ENCODE results near the gene SOX10.

Gene SOX10

DNA sequence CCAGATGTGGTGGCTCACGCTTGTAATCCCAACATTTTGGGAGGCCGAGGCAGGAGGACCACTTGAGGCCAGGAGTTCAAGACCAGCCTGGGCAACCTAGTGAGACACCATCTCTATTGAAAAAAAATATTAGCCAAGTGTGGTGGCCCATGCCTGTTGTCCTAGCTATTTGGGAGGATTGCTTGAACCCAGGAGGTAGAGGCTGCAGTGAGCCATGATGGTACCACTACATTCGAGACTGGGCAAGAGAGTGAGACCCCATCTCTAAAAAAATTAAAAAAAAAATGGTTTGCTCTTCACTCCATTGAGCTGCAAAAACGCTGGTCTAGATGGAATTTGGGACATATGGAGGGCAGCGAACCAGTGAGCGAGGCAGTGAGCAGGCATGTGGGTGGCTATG is 21.6 kb upstream of the SOX10 start:
- DNase-seq (ENCODE audit: low spot score), result no peak
- ChIA-PET CTCF (no interaction called here), POLR2A (ENCODE audit: low non-redundant PET) (no interaction called here)
- TF ChIP-seq, protein P1, sequence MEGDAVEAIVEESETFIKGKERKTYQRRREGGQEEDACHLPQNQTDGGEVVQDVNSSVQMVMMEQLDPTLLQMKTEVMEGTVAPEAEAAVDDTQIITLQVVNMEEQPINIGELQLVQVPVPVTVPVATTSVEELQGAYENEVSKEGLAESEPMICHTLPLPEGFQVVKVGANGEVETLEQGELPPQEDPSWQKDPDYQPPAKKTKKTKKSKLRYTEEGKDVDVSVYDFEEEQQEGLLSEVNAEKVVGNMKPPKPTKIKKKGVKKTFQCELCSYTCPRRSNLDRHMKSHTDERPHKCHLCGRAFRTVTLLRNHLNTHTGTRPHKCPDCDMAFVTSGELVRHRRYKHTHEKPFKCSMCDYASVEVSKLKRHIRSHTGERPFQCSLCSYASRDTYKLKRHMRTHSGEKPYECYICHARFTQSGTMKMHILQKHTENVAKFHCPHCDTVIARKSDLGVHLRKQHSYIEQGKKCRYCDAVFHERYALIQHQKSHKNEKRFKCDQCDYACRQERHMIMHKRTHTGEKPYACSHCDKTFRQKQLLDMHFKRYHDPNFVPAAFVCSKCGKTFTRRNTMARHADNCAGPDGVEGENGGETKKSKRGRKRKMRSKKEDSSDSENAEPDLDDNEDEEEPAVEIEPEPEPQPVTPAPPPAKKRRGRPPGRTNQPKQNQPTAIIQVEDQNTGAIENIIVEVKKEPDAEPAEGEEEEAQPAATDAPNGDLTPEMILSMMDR (conservative IDR thresholded peaks at IDR 0.05; ENCODE audit: low read depth), result no peak
- no peak overlapping the region for H3K27ac ChIP-seq

DNA sequence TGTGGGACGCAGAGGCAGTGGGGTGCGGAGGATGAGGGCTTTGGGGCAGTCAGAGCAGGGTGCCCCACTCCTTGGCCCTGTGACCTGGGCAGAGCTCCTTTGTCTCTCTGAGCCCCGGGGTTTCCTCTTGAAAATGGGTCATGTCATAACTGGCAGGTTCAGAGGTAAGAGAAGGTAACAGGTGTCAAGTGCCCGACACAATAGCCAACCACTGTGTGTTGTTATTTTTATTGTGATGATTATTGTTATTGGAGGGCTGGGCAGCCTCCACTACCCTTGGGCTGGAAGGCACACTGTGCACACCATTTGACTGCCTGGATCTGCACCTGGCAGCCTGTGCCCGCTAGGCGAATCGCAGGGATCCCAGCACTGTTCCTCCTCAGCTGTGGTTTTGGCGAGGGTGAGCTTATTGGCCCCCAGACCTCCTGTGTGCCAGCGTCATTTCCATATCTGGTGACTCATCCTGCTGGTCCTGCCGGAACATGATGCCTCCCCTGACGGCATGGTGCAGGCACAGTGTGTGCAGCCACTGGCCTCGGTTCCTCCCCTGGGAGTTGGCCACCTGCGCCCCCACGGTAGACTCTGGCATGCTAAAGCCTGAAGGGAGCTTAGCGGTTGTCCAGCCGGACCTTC is 15.4 kb upstream of the SOX10 start:
- TF ChIP-seq, protein P1 (conservative IDR thresholded peaks at IDR 0.05; ENCODE audit: low read depth), result no peak; the same call in 1 of the 2 replicates
- ChIA-PET POLR2A (ENCODE audit: low non-redundant PET) (no interaction called here), CTCF (interaction anchor here (0.5 kb wide), 1 partner anchor 461 kb away, joined by 3 read pairs; no protein-coding TSS in a partner anchor)
- peak overlapping the region; percentile 94 for H3K27ac ChIP-seq
- peak; percentile 91 for DNase-seq (ENCODE audit: low spot score)

DNA sequence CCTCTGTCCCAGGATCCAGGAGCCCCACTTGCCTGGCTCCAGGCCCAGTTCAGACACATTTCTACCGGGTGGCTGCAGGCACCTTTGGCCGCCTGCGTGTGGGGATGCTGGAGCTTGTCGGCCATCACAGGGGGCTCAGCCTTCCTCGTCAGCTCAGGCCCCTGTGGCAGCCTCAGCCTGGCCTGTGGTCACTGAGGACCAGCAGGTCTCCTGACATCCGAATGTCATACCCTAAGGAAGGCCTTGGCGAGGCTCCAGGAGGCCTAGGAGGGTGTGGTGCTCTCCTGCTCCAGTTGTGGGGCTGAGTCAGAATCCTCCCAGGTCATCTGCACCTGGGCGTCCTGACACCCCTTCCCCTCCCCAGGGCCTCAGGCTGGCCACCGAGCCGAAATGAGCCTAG is 14.9 kb upstream of the SOX10 start:
- peak overlapping the region; percentile 94 for H3K27ac ChIP-seq
- ChIA-PET CTCF (no interaction called here), POLR2A (ENCODE audit: low non-redundant PET) (no interaction called here)
- peak; percentile 64 for DNase-seq (ENCODE audit: low spot score)
- TF ChIP-seq, protein P1 (conservative IDR thresholded peaks at IDR 0.05; ENCODE audit: low read depth), result no peak

DNA sequence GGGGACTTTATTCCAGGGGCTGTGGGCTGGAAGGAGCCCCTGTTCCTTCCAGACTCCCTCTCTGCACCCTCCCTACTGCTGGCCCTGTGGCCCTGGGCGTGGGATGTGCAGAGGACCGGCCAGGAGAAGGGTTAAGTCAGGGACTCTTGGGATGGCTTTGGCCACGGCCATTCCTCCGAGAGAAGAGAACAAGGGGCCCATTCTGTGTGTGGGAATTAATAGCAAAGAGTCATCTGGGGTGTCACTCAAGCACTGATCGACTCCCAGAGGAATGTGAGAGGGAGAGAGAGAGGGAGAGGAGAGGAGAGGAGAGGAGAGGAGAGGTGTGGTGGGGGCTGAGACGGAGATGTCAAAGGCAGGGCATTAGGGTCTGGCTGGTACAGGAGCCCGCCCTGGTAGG is 14.2 kb upstream of the SOX10 start:
- TF ChIP-seq, protein P1 (conservative IDR thresholded peaks at IDR 0.05; ENCODE audit: low read depth), result no peak
- DNase-seq (ENCODE audit: low spot score), result no peak
- ChIA-PET POLR2A (ENCODE audit: low non-redundant PET) (no interaction called here), CTCF (no interaction called here)
- H3K27ac ChIP-seq, result peak overlapping the region; percentile 94

DNA sequence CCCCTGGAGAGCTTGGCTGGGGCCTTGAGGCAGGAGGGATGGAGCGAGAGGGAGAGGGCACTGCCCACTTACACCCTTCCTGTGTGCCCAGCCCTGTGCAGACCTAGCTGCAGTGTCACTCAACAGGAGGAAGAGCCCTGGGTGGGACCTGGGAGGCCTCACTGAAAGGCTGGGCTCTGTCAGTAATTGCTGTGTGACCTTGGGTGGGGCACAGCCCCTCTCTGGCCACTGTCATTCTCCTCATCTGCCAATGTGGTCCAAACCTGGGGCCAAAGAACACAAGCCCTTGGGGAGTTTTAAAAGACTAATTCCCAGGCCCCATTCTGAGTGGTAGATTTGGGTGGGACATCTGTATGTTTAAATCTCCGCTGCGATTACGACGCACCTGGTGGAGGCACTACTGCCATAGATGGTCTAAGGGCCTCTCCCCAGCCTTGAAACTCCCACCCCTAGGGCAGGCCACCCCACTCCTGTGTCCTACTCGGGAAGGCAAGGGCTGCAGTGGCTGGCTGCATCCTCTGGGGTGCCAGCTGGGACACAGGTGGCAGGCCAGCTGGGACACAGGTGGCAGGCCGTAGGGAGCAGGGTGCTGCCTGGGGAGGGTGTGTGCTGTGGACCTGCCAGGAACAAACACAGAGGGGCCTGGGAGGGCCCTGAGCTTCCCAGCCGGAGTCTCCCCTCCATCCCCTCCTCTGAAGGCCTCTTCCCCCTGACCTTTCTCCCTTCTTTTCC is 12.3 kb upstream of the SOX10 start:
- DNase-seq (ENCODE audit: low spot score), result no peak
- ChIA-PET POLR2A (ENCODE audit: low non-redundant PET) (no interaction called here), CTCF (no interaction called here)
- H3K27ac ChIP-seq, result peak overlapping the region; percentile 94
- TF ChIP-seq, protein P1 (conservative IDR thresholded peaks at IDR 0.05; ENCODE audit: low read depth), result no peak

DNA sequence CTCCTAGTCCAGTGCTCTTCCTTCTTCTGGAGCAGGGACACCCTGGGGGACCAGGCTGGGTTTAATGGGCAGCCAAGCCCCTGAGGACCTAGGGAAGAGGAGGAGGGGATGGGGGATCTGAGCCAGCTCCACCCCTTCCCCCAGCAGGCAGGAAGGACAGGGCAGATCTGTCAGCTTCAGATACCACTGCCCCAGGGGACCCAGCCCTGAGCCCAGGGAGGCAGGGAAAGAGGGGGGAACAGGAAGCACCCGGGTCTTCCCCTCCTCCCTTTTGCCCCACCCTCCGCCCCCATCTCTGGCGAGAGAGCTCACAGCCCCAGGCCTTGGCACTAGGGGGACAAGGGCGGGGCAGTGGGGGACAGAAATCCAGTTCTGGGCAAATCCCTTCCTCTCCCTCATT is 11.7 kb upstream of the SOX10 start:
- CTCF ChIA-PET, result no interaction called here
- H3K27ac ChIP-seq, result peak overlapping the region; percentile 94
- POLR2A ChIA-PET (ENCODE audit: low non-redundant PET), result interaction anchor here (0.7 kb wide), 1 partner anchor 402 kb away, joined by 7 read pairs; no protein-coding TSS in a partner anchor
- TF ChIP-seq, protein P1 (conservative IDR thresholded peaks at IDR 0.05; ENCODE audit: low read depth), result no peak
- DNase-seq (ENCODE audit: low spot score), result no peak

Measured in RWPE1 (cell line).